Frontal cortex (tissue), 4 donors: ENCODE results near the gene COPS4. TPM values are rescaled to one million over a fixed set of nuclear protein-coding genes. Genes with fewer than 3 reads are reported as not detected.
"Not testable (repeated sequence)": the region's sequence is repeated elsewhere in the genome, so short reads cannot be mapped to it uniquely, and the experiment has no call there.

Source experiments
- DNase-seq, 2 donors: peaks; one replicate each; pipeline ENCODE4 v3.0.0; 2012; ENCODE audit warnings: low spot score in 2 of 2
- FAIRE-seq: peaks from 2 replicates; lab custom pipeline; 2012; peaks lifted over from hg19 to GRCh38; lab: Jason Lieb, UNC
- total RNA-seq: library from RNA; depleted of rRNA; stranded (reverse); fragments of >200 nt; gene quantifications from one replicate; pipeline ENCODE4 v1.2.3, GENCODE V29; 2014
- donor health status: control.
- donor health status: control.
- donor health status: control.

The COPS4 gene
- 141 TPM for total RNA-seq

DNA sequence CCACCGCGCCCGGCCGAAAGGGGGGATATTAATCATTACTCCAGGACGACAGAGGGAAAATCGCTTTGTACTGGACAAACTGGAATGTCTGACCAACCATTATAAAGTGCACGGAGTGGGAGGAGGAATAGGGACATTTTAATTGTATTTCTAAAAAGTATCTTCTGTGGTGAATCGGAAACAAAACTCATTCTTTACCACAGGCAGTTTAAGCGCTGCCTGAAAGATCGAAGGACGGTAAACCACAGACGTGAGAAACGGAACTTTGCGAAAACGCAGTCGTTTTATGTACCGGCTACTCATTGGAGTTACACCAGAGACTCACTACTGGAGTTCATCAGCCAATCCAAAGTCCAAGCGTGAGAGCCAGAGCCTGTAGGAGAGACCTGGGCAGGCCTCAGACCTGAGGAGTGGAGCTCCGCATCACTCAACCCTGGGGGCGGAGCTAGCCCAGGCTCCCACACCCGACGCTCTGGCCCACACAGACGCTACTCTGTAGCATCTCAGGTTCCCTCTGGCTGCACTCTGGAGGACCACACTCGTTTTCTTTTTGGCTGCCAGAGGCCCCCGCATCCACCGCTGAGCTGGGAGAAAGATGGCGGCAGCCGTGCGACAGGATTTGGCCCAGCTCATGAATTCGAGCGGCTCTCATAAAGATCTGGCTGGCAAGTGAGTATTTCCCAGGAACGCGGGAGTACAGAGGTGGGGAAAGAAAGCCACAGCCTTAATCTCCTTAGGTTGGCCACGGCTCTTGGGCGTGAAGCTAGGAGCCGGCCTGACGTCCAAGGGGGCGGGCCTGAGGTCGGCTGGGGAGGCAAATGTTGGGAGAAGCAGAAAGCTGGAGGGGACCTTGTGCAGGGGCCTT lies at the start of gene COPS4:
TSS of gene COPS4 (plus strand) at position 554 of the 865 bp plus-strand sequence. CDS start at position 596, 42 bp downstream.
- FAIRE-seq, result peak; percentile 80
- peak; percentile 75 to 91 for DNase-seq

DNA sequence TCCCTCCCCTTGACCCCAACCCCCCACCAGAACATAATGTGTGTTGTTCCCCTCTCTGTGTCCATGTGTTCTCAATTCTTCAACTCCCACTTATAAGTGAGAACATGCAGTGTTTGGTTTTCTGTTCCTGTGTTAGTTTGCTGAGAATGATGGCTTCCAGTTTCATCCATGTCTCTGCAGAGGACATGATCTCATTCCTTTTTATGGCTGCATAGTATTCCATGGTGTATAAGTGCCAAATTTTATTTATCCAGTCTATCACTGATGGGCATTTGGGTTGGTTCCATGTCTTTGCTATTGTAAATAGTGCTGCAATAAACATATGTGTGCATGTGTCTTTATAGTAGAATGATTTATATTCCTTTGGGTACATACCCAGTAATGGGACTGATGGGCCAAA lies 47.5 kb upstream of the COPS4 start:
- FAIRE-seq, DNase-seq: not testable (repeated sequence)

DNA sequence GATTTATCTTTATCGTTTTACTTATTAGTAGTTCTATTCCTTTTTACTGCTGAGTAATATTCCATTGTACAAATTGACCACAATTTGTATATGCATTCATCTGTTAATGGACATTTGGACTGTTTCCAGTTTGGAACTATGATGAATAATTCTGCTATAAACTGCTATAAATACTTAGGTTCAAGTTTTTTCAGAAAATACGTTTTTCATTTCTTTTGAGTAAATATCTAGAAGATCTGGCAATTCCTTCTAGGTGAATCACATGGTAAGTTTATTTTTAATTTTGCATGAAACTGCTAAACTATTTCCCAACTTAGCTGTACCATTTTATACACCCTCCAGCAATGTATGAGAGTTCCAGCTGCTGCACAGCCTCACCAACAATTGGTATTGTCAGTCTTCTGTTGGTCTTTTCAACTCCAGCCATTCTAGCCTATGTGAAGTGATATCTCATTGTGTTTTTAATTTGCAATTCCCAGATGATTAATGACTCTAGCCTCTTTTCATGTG lies 46.6 kb upstream of the COPS4 start:
- DNase-seq (no peak), FAIRE-seq (no peak)

DNA sequence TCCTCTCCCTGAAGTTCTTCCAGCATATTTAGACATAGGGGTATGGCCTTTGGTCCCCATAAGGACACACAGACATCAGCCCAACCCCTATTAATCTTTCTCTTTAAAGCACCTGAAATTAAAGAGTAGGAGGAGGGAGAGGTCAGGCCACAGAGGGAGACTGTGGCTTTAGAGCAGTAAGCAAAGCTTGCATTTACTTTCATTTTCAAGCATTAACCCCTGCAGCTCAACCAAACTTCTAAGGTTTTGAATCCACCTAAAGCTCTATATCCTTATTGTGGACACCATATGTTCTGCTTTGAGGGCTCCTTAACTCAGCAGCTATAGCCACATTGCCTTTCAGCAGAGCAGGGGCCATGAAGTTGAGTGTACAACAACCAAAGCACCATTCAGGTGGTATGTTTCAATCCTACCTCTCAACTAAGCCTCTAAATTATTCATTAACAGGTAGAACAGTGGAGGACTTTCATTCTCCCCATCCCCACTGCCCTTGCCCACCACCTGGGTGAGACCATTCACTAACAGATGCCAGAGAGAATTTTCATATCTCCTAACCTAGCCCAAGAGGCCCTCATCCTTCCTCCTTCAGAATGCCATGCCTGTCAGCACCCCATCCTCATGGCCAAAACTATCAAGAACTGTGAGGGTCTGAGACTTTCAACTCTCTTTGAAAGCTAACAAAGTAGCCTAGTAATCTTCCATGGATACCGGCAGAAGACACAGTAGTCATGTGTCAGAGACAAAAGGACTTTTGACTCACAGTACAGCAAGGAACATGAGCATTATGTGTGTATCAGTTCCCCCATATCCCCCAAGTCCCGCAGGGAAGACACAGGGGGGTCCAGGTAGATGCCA lies 45.2 kb upstream of the COPS4 start:
- FAIRE-seq (no peak), DNase-seq (no peak)

DNA sequence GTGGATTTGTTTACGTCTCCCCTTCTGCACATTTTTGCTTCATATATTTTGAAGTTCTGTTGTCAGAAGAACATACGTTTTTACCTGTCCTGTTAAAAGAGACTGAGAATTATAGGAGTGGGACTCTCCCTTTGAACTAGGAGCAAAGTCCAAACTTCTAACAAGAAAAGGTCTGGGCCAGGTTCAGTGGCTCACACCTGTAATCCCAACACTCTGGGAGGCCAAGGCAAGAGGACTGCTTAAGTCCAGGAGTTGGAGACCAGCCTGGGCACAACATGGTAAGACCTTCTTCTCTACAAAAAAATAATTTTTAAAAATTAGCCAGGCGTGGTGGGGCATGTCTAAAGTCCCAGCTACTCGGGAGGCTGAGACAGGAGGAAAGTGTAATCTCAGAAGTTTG lies 40.1 kb upstream of the COPS4 start:
- DNase-seq (no peak), FAIRE-seq (no peak)

DNA sequence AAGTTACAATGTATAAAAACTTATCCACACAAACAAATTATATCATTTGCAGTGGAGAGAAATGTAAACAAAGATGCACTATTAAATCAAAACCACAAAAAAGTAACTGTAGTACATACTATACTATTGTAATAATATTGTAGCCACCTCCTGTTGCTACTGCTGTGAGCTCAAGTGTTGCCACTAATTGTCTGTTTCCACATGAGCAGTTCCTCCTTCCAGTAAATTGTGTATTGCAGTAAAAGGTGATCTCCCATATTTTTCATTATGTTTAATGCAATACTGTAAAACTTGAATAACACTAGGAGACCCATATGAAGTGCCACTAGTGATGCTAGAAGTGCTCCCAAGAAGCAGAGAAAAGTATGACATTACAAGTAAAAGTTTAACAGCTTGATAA lies 36.1 kb upstream of the COPS4 start:
- no peak for DNase-seq
- no peak for FAIRE-seq

DNA sequence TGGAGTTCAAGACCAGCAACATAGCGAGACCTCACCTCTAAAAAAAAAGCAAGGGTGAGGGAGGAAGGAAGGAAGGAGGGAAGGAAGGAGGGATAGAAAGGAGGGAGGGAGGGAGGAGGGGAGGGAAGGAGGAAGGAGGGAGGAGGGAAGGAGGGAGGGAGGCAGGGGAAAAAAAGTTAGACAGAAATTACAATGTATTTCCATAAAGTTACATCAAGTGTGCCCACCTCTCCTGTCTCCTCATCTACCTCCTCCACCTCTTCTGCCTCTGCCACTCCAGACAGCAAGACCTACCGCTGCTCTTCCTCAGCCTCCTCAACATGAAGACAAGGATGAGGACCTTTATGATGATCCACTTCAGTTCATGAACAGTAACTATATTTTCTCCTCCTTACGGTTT lies 32.7 kb upstream of the COPS4 start:
- no peak for DNase-seq
- no peak for FAIRE-seq

DNA sequence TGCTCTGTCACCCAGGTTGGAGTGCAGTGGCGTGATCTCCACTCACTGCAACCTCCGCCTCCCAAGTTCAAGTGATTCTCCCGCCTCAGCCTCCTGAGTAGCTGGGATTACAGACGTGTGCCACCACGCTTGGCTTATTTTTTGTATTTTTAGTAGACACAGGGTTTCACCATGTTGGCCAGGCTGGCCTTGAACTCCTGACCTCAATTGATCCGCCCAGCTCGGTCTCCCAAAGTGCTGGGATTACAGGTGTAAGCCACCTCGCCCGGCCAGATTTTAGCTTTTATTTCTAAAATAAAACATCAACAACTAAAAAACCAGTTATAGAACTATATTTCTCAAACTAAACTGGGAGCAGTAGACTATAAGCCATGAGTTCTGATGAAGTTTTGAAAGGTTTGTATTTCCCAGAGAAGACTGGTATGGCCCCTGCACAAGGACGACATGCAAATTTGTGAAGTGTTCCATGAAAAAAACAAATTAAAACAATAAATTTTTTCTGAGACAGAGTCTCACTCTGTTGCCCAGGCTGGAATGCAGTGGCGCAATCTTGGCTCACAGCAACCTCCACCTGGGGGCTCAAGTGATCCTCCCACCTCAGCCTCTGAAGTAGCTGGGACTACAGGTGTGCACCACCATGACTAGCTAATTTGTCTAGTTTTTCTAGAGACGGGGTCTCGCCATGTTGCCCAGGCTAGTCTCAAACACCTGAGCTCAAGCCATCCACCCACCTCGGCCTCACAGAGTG lies 31.8 kb upstream of the COPS4 start:
- DNase-seq, FAIRE-seq: not testable (repeated sequence)

DNA sequence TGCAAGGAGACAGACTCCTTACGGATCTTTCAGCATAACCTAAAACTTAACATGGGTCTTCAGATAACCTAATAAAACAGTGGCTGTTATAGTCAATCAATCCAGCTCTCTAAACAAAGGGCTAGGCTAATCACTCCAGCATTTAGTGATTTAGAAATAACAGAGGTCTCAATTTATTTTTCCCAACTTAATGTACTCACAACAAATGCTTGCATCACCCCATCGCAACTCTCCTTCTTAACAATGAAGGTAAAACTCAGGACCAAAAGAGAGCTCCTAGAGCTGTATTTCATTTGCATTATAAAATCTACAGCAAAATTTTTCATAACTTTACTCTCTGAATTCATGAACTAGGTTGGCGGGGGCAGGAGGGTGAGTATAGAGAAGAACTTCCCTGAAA lies 25.5 kb upstream of the COPS4 start:
- DNase-seq, result no peak

DNA sequence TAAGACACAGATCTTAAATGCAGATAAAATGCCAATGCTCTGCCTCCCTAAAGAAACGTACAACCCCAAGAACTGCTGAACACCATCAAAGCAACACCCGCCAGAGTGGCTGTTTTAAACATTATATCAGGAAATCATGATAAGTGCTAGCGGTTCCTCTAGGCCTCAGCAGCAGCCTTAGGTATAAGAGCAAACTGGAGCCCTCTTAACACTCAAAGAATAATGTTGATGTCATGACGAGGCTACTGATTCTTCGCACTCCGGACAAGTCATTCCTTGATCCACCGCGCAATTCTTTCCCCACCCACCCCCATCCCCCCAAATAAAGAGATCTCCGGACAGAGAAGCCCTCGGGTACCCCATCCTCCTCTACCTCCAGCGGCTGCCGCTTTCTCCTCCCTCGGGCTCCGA lies 24.9 kb upstream of the COPS4 start:
- FAIRE-seq, result no peak
- DNase-seq, result peak in 1 of 2 donors; percentile 12

More for the DNA sequence above, 25.5 kb upstream of the COPS4 start:
- no peak for FAIRE-seq

DNA sequence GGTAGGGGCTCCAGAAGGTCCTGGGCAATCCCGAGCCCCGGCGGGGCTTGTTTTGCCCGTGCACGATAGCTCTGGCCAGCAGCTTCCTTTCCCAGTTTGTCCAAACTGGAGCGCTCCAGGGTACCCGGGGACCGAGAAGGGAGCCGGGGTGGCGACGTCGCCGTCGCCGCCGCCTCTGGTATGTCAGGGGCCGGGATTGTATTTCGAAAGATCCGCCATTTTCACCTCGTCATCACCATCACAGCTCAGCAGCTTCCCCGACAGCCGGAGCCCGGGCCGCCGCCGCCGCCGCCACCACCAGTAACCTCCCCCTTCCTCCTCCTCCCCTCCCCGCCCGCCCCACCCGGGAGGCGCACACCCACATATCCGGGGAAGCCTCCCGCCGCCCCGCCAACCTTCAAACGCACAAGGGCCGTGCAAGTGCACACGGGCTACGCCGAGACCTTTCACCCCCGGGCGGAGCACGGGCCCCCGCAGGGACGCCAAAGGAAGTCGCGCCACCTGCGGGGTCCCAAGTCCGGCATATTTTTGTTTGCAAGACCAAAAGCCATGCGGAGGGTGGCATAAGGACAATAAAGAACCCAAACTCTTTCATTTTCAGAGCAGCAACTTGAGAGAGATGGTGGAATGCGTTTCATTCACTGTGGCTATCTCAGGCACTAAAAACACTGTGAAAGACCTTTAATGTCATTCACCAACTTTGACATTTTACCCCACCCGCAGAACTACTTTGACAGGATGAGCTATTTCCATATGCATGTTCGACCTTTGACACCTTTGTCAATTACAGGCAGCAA lies 24.3 kb upstream of the COPS4 start, which contains the start of gene LIN54:
TSS of gene LIN54 (minus strand) at position 302 of the 797 bp plus-strand sequence. CDS start 25,979 bp downstream, outside the sequence.
- DNase-seq, result peak; percentile 58 to 72
- no peak for FAIRE-seq

DNA sequence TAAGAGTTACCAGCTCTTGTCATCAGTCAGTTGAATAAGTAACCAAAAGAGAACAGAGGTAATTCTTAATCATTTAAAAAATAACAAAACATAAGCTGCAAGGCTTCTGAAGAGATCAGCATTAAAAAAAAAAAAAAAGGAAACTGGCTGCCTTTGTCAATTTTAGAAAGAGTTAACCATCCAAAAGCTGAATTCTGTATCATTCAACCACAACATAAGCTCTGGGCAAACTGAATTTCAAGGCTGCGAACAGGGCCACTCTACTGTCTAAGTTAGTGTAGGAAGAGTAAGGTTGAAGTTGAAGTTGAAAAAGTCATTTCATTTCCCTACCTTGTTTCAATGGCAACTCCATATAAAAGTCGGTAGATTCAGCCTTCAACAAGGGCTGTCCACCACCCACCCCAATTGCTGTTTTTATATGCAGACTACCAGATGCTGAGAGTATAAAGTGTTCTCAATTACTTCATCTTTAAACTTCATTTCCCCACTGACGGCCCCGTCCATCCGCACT lies 23.2 kb upstream of the COPS4 start:
- no peak for FAIRE-seq
- DNase-seq, result no peak

DNA sequence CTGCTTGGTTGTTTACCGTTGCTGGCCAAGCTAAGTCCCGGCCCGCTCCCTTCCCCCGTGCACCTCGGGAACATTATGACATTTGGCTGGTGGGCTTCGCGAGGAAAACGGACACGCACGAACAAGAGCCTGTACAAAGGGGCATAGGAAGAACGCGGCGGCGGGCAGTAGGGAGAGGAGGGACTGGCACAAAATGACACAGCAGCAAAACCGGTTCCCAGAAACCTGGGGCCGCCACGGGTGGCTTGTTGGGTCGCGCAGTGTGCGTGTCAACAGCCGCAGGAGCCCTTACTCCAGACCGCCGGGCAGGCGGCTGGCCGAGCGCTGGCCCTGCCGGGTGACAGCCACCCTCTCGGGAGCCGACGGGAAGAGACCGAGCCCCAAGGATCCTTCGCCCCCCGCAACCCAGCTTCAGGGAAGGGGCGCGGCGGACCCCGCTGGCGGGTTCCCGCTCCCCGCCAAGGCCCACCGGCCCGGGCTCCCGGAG lies 22.7 kb upstream of the COPS4 start:
- peak in 1 of 2 donors; percentile 34 for DNase-seq
- FAIRE-seq, result no peak

DNA sequence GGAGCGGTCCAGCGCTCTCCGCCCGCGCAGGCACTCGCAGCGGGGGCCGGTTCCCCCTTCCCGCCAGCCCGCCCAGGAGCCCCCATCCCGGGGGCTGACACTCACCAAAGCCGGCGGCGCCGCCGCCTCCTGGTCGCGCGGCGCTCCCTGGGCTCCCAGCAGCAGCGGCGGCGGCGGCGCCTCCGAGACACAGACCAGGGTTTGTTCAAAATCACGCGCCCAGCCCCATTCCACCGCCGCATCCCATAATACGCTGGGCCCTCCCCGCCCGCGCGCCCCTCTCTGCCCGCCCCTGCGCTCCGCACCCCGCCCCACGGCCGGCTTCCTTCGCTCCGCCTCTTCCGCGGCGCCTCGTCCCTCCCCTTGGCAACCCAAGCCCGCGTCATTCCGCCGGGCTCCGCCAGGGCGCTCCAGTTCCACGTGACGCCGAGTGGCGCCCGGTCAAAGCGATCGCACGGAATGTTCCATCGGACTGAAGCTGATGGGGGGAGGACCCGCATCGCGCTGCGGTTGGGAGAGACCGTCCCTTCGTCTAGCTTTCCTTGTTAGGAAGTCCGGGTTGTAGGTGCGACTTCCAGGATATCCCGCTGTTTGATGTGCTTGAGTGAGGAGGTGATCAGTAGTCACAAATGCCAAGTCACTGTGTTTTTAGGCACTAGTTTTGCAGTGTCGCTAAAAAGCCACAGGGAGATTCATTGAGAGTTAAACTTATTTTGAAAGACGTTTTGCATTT lies 22.1 kb upstream of the COPS4 start:
- DNase-seq, result peak; percentile 96 to 97
- no peak for FAIRE-seq

DNA sequence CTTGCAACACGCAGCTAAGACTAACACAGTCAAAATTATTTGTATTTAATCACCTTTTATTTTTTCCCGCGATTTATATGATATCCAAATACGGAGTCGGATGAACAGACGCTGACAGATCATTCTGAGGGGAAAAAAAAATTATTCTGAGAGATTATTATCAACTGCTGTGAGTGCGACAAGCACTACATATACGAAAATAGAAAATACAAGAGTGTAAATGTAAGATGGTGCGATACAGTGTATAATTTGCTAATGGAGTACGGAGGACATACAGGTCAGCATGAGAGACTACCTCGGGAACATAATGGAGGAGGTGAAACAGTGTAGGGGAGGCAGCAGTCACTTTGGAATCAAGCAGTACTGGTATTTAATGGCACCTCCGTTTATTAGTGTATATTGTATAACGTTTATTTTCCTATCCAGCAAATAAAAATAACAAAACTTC lies 21.5 kb upstream of the COPS4 start:
- FAIRE-seq (no peak), DNase-seq (no peak)

DNA sequence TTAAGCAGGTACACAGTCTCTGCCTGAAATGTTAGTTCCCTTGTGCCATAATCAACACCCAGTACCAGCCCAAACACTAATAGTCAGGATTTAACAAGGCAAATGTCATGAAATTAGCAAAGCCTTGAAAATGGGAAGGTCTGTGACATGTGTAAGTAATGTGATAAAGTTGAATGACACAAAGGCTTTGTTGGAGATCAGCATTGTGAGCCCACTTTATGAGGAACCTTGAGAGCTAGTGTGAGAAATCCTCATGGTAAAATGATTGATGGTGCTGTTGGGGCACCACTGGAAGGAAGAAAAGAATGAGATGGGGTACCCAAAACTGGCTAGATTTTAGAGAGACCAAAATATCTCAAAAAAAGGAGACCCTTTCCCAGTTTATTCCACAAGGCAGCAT lies 21.1 kb upstream of the COPS4 start:
- DNase-seq, result no peak
- FAIRE-seq, result no peak

DNA sequence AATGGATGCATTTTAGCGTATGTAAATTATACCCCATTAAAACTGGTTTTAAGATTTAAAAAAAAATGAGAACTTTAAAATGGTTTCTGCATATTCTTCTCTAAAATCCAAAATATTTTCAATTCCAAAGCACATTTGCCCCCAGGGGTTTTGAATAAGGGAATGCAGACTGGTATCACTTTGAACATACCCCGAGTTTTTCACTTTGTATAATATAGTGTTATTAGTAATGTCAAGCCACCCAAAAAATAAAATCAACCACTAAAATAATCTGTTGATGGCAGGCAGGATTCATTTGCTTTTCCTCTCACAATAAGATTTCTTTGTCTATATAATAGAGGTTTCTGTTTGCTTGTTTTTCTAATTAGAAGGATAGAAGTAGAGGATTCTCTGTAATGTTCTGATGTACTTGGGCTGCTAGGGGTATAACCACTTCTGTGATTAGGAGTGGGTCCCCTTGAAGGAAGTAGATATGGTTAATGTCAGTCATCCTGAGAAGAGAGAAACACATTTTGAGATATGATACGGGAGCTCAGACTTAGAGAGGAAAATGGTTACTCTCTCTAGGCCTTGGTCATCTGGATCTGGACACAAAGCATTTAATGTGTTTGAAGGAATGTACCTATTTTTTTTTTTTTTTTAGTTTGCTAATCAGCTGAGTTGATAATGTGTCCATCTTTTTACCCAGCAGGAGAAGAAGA lies 15.0 kb upstream of the COPS4 start:
- no peak for FAIRE-seq

More for the DNA sequence above, 15.0 kb upstream of the COPS4 start:
- DNase-seq, result no peak
